PC-3 (cell line): ENCODE results near the gene DLG2. TPM values are rescaled to one million over a fixed set of nuclear protein-coding genes. Genes with fewer than 3 reads are reported as not detected.
"Not testable (repeated sequence)": the region's sequence is repeated elsewhere in the genome, so short reads cannot be mapped to it uniquely, and the experiment has no call there.

ENCODE experiments used
- ATAC-seq: fragments of 200-7000 bp; cut with Tn5 transposase; 2 replicates; pipeline ENCODE4 v1.9.1; 2020; ENCODE audit warnings: mild to moderate bottlenecking, moderate library complexity
- BruUV-seq: library from RNA; stranded (reverse); fragments of 400-500 nt; replicated peaks from 2 replicates; lab custom pipeline; 2021; lab: Mats Ljungman, UMichigan
- CTCF ChIA-PET: fragments of 300-600 bp; sonication (Branson Sonifier 250); formaldehyde crosslinking; loops from one replicate; lab custom pipeline; 2022; ENCODE audit warnings: antibody characterized with exemption; lab: Charles Lee
- POLR2A ChIA-PET: fragments of 300-600 bp; sonication (Branson Sonifier 250); formaldehyde crosslinking; loops from one replicate; lab custom pipeline; 2022; ENCODE audit warnings: antibody characterized with exemption; ENCODE audit not compliant: unreplicated experiment; lab: Charles Lee
- DNase-seq: peaks from one replicate; pipeline ENCODE4 v3.0.0-alpha.2; 2015
- H2AFZ ChIP-seq: fragments of 300-600 bp; sonication (generic); 2 replicates; pipeline ENCODE4 v1.6.0; 2016; ENCODE audit warnings: antibody characterized with exemption, low read length
- H3F3A ChIP-seq: fragments of 300-600 bp; sonication (generic); one replicate; pipeline ENCODE4 v1.6.0; 2017; ENCODE audit warnings: antibody characterized with exemption, low read length, control low read depth, mild to moderate bottlenecking; ENCODE audit not compliant: unreplicated experiment
- H3K27ac ChIP-seq: fragments of 300-600 bp; sonication (generic); 2 replicates; pipeline ENCODE4 v1.5.1; 2016; ENCODE audit warnings: mild to moderate bottlenecking, low read length
- H3K27me3 ChIP-seq: fragments of 300-600 bp; sonication (generic); 2 replicates; pipeline ENCODE4 v1.6.1; 2016; ENCODE audit warnings: low read length, mixed read lengths
- H3K36me3 ChIP-seq: fragments of 300-600 bp; sonication (generic); 2 replicates; pipeline ENCODE4 v1.6.1; 2016; ENCODE audit warnings: low read depth, mixed run types, low read length, mixed read lengths
- H3K4me1 ChIP-seq: fragments of 300-600 bp; sonication (generic); 2 replicates; pipeline ENCODE4 v1.5.1; 2016; ENCODE audit warnings: low read length; ENCODE audit not compliant: insufficient read depth
- H3K4me2 ChIP-seq: fragments of 300-600 bp; sonication (generic); 2 replicates; pipeline ENCODE4 v1.6.0; 2016; ENCODE audit warnings: low read length
- H3K4me3 ChIP-seq: fragments of 300-600 bp; sonication (generic); 2 replicates; pipeline ENCODE4 v1.5.1; 2016; ENCODE audit warnings: mild to moderate bottlenecking, low read length, mixed read lengths
- H3K79me2 ChIP-seq: fragments of 300-600 bp; sonication (generic); 2 replicates; pipeline ENCODE4 v1.6.1; 2017; ENCODE audit warnings: low read length, mixed read lengths
- H3K9ac ChIP-seq: fragments of 300-600 bp; sonication (generic); 2 replicates; pipeline ENCODE4 v1.6.0; 2016; ENCODE audit warnings: mild to moderate bottlenecking, low read length
- H3K9me2 ChIP-seq: fragments of 300-600 bp; sonication (generic); replicated peaks from 2 replicates; pipeline ENCODE4 v1.6.1; 2016; ENCODE audit warnings: mixed run types, low read length, mixed read lengths
- H3K9me3 ChIP-seq: fragments of 300-600 bp; sonication (generic); 2 replicates; pipeline ENCODE4 v1.6.1; 2016; ENCODE audit warnings: low read length, mixed read lengths
- H4K20me1 ChIP-seq: fragments of 300-600 bp; sonication (generic); 2 replicates; pipeline ENCODE4 v1.6.1; 2016; ENCODE audit warnings: low read length, mixed read lengths
- CTCF ChIP-seq: fragments of 300-600 bp; sonication (generic); conservative IDR thresholded peaks from 2 replicates; pipeline ENCODE4 v1.5.1; 2017; ENCODE audit warnings: antibody characterized with exemption, low read depth, mild to moderate bottlenecking, low read length
- EZH2 ChIP-seq: fragments of 300-600 bp; sonication (generic); IDR thresholded peaks from one replicate; pipeline ENCODE4 v1.6.1; 2017; ENCODE audit warnings: antibody characterized with exemption, mild to moderate bottlenecking, low read length; ENCODE audit not compliant: unreplicated experiment
- EZH2phosphoT487 ChIP-seq: fragments of 300-600 bp; sonication (generic); IDR thresholded peaks from 2 replicates; pipeline ENCODE4 v1.6.1; 2018; ENCODE audit warnings: mild to moderate bottlenecking, antibody characterized with exemption, low read length, borderline replicate concordance
- intact Hi-C: fragments of 100-400 bp; cut with micrococcal nuclease; formaldehyde crosslinking; loops from 2 replicates; pipeline ENCODE4 v1.9.0; 2023
- total RNA-seq: library from RNA; depleted of rRNA; stranded (reverse); fragments of >200 nt; gene quantifications from 2 replicates; pipeline ENCODE4 v1.2.3, GENCODE V29; 2014

Gene DLG2
- total RNA-seq, 1 experiment from 2014 or later, result 0.58 TPM

GRCh38 chr11:85672105-85672902 lies 45.2 kb upstream of the DLG2 start:
- no peak for TF ChIP-seq EZH2
- TF ChIP-seq EZH2phosphoT487, result no peak
- no peak for TF ChIP-seq CTCF
- no peaks in the 10 kb centered on the region for H3K9me3 ChIP-seq
- no TSS peak for BruUV-seq
- no peaks in the 10 kb centered on the region for H3K4me1 ChIP-seq
- no peak overlapping the region for H3K4me3 ChIP-seq
- ChIA-PET CTCF (no interaction called here), POLR2A (no interaction called here)
- no peaks in the 10 kb centered on the region for H3K79me2 ChIP-seq
- H3K9me2 ChIP-seq, result no peaks in the 10 kb centered on the region
- ATAC-seq, result no peak
- no peak overlapping the region for H3K4me2 ChIP-seq
- H3K36me3 ChIP-seq, result no peaks in the 10 kb centered on the region
- no peak overlapping the region for H3K27ac ChIP-seq
- intact Hi-C loops, result no loop called here
- no peak overlapping the region for H2AFZ ChIP-seq
- no peaks in the 10 kb centered on the region for H3K27me3 ChIP-seq
- no peaks in the 10 kb centered on the region for H3F3A ChIP-seq
- H4K20me1 ChIP-seq, result no peaks in the 10 kb centered on the region
- no peak overlapping the region for H3K9ac ChIP-seq
- DNase-seq, result no peak

DNA sequence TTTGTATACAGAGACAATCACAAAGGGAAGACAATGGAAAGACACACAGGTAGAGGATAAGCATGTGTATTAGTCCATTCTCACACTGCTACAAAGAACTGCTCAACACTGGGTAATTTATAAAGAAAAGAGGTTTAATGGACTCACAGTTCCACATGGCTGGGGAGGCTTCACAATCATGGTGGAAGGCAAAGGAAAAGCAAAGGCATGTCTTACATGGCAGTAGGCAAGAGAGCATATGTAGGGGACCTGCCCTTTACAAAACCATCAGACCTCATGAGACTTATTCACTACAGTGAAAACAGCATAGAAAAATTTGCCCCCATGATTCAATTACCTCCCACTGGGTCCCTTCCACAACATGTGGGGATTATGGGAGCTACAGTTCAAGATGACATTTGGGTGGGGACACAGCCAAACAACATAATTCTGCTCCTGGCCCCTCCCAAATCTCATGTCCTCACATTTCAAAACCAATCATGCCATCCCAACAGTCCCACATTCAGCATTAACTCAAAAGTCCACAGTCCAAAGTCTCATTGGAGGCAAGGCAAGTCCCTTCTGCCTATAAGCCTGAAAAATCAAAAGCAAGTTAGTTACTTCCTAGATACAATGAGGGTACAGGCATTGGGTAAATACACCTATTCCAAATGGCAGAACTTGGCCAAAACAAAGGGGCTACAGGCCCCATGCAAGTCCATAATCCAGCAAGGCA lies 44.0 kb upstream of the DLG2 start:
- H3K4me1 ChIP-seq, H3K27me3 ChIP-seq, CTCF ChIA-PET, H3K36me3 ChIP-seq, ATAC-seq, H3F3A ChIP-seq, DNase-seq, intact Hi-C loops, H3K9ac ChIP-seq, H3K4me2 ChIP-seq, H3K9me3 ChIP-seq, H3K27ac ChIP-seq, H3K9me2 ChIP-seq, H2AFZ ChIP-seq, POLR2A ChIA-PET, H3K79me2 ChIP-seq, BruUV-seq, H3K4me3 ChIP-seq, H4K20me1 ChIP-seq: not testable (repeated sequence)

DNA sequence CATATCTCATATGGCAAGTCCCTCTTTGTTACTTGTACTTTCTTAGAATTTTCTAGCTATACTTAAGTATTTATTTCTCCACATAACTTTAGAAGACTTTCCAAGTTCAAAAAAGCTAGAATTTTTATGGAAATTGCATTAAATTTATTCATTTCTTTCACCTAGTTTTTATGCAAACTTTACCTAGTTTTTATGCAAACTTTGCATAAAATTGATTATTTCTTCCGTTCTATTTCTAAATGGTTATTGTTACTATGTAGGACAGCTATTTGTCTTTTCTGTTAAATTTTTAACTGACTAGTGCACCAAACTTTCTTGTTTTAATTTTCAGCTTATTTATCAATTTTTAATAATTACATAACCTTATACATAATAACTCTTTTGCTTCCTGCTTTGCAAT lies 41.0 kb upstream of the DLG2 start:
- H3F3A ChIP-seq, result no peaks in the 10 kb centered on the region
- no peaks in the 10 kb centered on the region for H3K9me3 ChIP-seq
- ATAC-seq (no peak), DNase-seq (no peak)
- BruUV-seq, result no TSS peak
- H3K36me3 ChIP-seq, result peaks cover 3% of the 10 kb centered on the region
- no peaks in the 10 kb centered on the region for H3K9me2 ChIP-seq
- peaks cover 18% of the 10 kb centered on the region for H3K79me2 ChIP-seq
- no peak overlapping the region for H3K27ac ChIP-seq
- no peak overlapping the region for H3K4me3 ChIP-seq
- H3K27me3 ChIP-seq, result no peaks in the 10 kb centered on the region
- intact Hi-C loops, result loop anchor here (10.0 kb wide), 1 partner anchor 577 kb away; the partner anchor contains the start of gene EED
- H3K4me2 ChIP-seq, result no peak overlapping the region
- H3K4me1 ChIP-seq, result peaks cover 6% of the 10 kb centered on the region
- H4K20me1 ChIP-seq, result peaks cover 9% of the 10 kb centered on the region
- no peak overlapping the region for H2AFZ ChIP-seq
- no peak for TF ChIP-seq CTCF
- TF ChIP-seq EZH2phosphoT487, result no peak
- no peak for TF ChIP-seq EZH2
- ChIA-PET POLR2A (no interaction called here), CTCF (no interaction called here)
- no peak overlapping the region for H3K9ac ChIP-seq
